ENCODE results near the gene TRIM47.

GRCh38 chr17:75829747-75830146, 48.6 kb downstream of the TRIM47 start:
- TF ChIP-seq CTCF (conservative IDR thresholded peaks at IDR 0.05; ENCODE audit: low read length) (no peak), EZH2phosphoT487 (IDR thresholded peaks at IDR 0.05; ENCODE audit: borderline replicate concordance, low read depth, low read length) (no peak)
